Esophagus squamous epithelium (tissue), 5 donors: ENCODE results near the gene CD48. TPM values are rescaled to one million over a fixed set of nuclear protein-coding genes. Genes with fewer than 3 reads are reported as not detected.

Source experiments
- DNase-seq: peaks from one replicate; lab custom pipeline; 2025; lab: John Stamatoyannopoulos, UW
- H3K27ac ChIP-seq, 4 donors: fragments of 200-600 bp; sonication (generic); one replicate each; pipeline ENCODE4 v1.5.1; 2016 to 2019; ENCODE audit warnings: mild to moderate bottlenecking in 1 of 4
- H3K27me3 ChIP-seq, 4 donors: fragments of 200-600 bp; sonication (generic); 1 replicate in 3 of 4; 2 replicates in 1 of 4; pipeline versions ENCODE4 v1.5.1 to v1.6.0; 2017 to 2021; ENCODE audit warnings: antibody characterized with exemption in 1 of 4
- H3K36me3 ChIP-seq, 3 donors: fragments of 200-600 bp; sonication (generic); one replicate each; pipeline ENCODE4 v1.5.1; 2016 to 2019
- H3K4me1 ChIP-seq, 3 donors: fragments of 200-600 bp; sonication (generic); one replicate each; pipeline ENCODE4 v1.5.1; 2017 to 2019
- H3K4me3 ChIP-seq, 4 donors: fragments of 200-600 bp; sonication (generic); 1 replicate in 3 of 4; 2 replicates in 1 of 4; pipeline ENCODE4 v1.5.1; 2016 to 2019; ENCODE audit warnings: mild to moderate bottlenecking in 2 of 4, moderate library complexity in 1 of 4
- H3K9me3 ChIP-seq, 3 donors: fragments of 200-600 bp; sonication (generic); one replicate each; pipeline ENCODE4 v1.5.1; 2016 to 2019
- CTCF ChIP-seq, 6 experiments: fragments of 450-650 bp in 4 of 6; fragments of 200-600 bp in 2 of 6; sonication (generic) in 2 of 6; IDR thresholded peaks; one replicate each; pipeline ENCODE4 v1.5.1; 2016 to 2019; ENCODE audit warnings: antibody characterized with exemption in 6 of 6, mild to moderate bottlenecking in 4 of 6, moderate library complexity in 4 of 6
- POLR2A ChIP-seq, 4 donors: fragments of 450-650 bp; IDR thresholded peaks; one replicate each; pipeline ENCODE4 v1.6.1; 2017; ENCODE audit warnings: antibody characterized with exemption in 4 of 4, mild to moderate bottlenecking in 4 of 4, moderate library complexity in 3 of 4
- WGBS, 2 donors: methylation state at CpG; one replicate each; pipeline ENCODE4 v1.1.5; 2018; 5-methylcytosine and 5-hydroxymethylcytosine counted together
- intact Hi-C: fragments of 100-400 bp; cut with DNase I; formaldehyde crosslinking; loops from one replicate; pipeline ENCODE4 v1.15.0; 2022
- total RNA-seq, 4 donors: library from RNA; depleted of rRNA; stranded (reverse); fragments of >200 nt; gene quantifications; one replicate each; pipeline ENCODE4 v1.1.0, GENCODE V29; 2016
- donor health status: DM: yes; HTN: yes; CAD: no.

CD48 gene
- total RNA-seq, 4 donors from 2014 or later: 1.1 to 13.7 (median 5.3) TPM

GRCh38 chr1:160750608-160751007, 39.0 kb upstream of the CD48 start:
- Histone ChIP-seq H3K9me3 (no peaks in the 10 kb centered on the region), H3K27me3 (peaks cover 0 to 11% (median 0%) of the 10 kb centered on the region in 4 donors), H3K27ac (no peak overlapping the region), H3K4me3 (no peak overlapping the region), H3K36me3 (no peaks in the 10 kb centered on the region), H3K4me1 (peaks cover 3 to 16% (median 7%) of the 10 kb centered on the region in 3 donors)
- intact Hi-C loops: no loop called here
- no peak for DNase-seq
- 86 to 94% methylated on average over 2 of the region's 2 CpGs for WGBS, 2 donors
- no peak for TF ChIP-seq POLR2A (IDR thresholded peaks at IDR 0.05)
- no peak for TF ChIP-seq CTCF (IDR thresholded peaks at IDR 0.05)

- no peak for DNase-seq
- TF ChIP-seq POLR2A (IDR thresholded peaks at IDR 0.05) (no peak), CTCF (IDR thresholded peaks at IDR 0.05) (no peak)
- Histone ChIP-seq H3K36me3 (no peaks in the 10 kb centered on the region), H3K27me3 (peaks cover 0 to 11% (median 0%) of the 10 kb centered on the region in 4 donors), H3K4me1 (peaks cover 3 to 16% (median 7%) of the 10 kb centered on the region in 3 donors), H3K9me3 (no peaks in the 10 kb centered on the region), H3K4me3 (no peak overlapping the region), H3K27ac (peak overlapping the region in 1 of 4 donors; percentile 45)
- intact Hi-C loops: no loop called here
- 88 to 94% methylated on average over 1 of the region's 1 CpG for WGBS, 2 donors
Measured at GRCh38 chr1:160748878-160749269, 37.3 kb upstream of the CD48 start.

GRCh38 chr1:160748181-160748877, 36.7 kb upstream of the CD48 start:
- no peak for DNase-seq
- peak overlapping the region in 1 of 4 donors; percentile 45 for H3K27ac ChIP-seq
- no peaks in the 10 kb centered on the region for H3K9me3 ChIP-seq
- H3K27me3 ChIP-seq: peaks cover 0 to 11% (median 0%) of the 10 kb centered on the region in 4 donors
- H3K36me3 ChIP-seq: no peaks in the 10 kb centered on the region
- H3K4me3 ChIP-seq: no peak overlapping the region
- intact Hi-C loops: no loop called here
- WGBS, 2 donors: 78 to 81% methylated on average over 3 to 10 of the region's 10 CpGs
- TF ChIP-seq CTCF (IDR thresholded peaks at IDR 0.05): peak in 3 of 6 experiments; percentile 9 to 58 (median 28)
- no peak for TF ChIP-seq POLR2A (IDR thresholded peaks at IDR 0.05)
- H3K4me1 ChIP-seq: peaks cover 3 to 16% (median 7%) of the 10 kb centered on the region in 3 donors

- intact Hi-C loops: no loop called here
Measured at GRCh38 chr1:160747717-160748116, 36.1 kb upstream of the CD48 start.

More at GRCh38 chr1:160747717-160748116, 36.1 kb upstream of the CD48 start:
- Histone ChIP-seq H3K27me3 (peaks cover 0 to 11% (median 0%) of the 10 kb centered on the region in 4 donors), H3K4me1 (peaks cover 3 to 16% (median 7%) of the 10 kb centered on the region in 3 donors), H3K27ac (no peak overlapping the region), H3K9me3 (no peaks in the 10 kb centered on the region), H3K4me3 (no peak overlapping the region), H3K36me3 (no peaks in the 10 kb centered on the region)
- no peak for DNase-seq
- TF ChIP-seq POLR2A (IDR thresholded peaks at IDR 0.05) (no peak), CTCF (IDR thresholded peaks at IDR 0.05) (no peak)
